A549 (cell line): Measurements from ENCODE around the gene PLCZ1.

Source experiments
- CBX2 ChIP-seq: fragments of 200-600 bp; sonication (generic); IDR thresholded peaks from 2 replicates; pipeline ENCODE4 v1.6.1; 2016; ENCODE audit warnings: low read depth, mild to moderate bottlenecking, borderline replicate concordance
- CTCF ChIP-seq: fragments of >200 bp; sonication (Bioruptor Twin); formaldehyde crosslinking; IDR thresholded peaks from 3 replicates; pipeline ENCODE4 v1.5.1; 2016
- EP300 ChIP-seq, 2 experiments: fragments of >200 bp; sonication (Bioruptor Twin); formaldehyde crosslinking; IDR thresholded peaks; 2 replicates in 1 of 2; 3 replicates in 1 of 2; pipeline ENCODE4 v1.6.1; 2016 to 2017
- FOSL2 ChIP-seq, 2 experiments: fragments of 450-650 bp in 1 of 2; fragments of >200 bp in 1 of 2; sonication (Bioruptor Twin) in 1 of 2; formaldehyde crosslinking; IDR thresholded peaks; 2 replicates each; pipeline versions ENCODE4 v1.5.0 to v1.6.1; 2016 to 2020; ENCODE audit warnings: mild to moderate bottlenecking in 1 of 2, moderate library complexity in 1 of 2
- JUNB ChIP-seq: fragments of >200 bp; sonication (Bioruptor Twin); formaldehyde crosslinking; IDR thresholded peaks from 2 replicates; pipeline ENCODE4 v1.6.1; 2016
- MAFK ChIP-seq: fragments of 450-650 bp; IDR thresholded peaks from 2 replicates; pipeline ENCODE4 v1.6.1; 2014; ENCODE audit not compliant: partially characterized antibody
- MAX ChIP-seq: IDR thresholded peaks from 2 replicates; pipeline ENCODE4 v1.6.1; 2012
- POLR2A ChIP-seq: IDR thresholded peaks from 2 replicates; pipeline ENCODE4 v1.6.1; 2012; ENCODE audit warnings: mild to moderate bottlenecking, low read length
- REST ChIP-seq: fragments of 200-600 bp; sonication (generic); IDR thresholded peaks from 2 replicates; pipeline ENCODE4 v1.6.1; 2016; ENCODE audit warnings: antibody characterized with exemption, mild to moderate bottlenecking, moderate library complexity
- RFX5 ChIP-seq: fragments of 450-650 bp; IDR thresholded peaks from 2 replicates; pipeline ENCODE4 v1.7.1; 2014; ENCODE audit warnings: antibody characterized with exemption, mild to moderate bottlenecking, moderate library complexity
- RNF2 ChIP-seq: fragments of 200-600 bp; sonication (generic); IDR thresholded peaks from 2 replicates; pipeline ENCODE4 v1.6.1; 2016; ENCODE audit warnings: low read depth, mild to moderate bottlenecking, antibody characterized with exemption, moderate library complexity, borderline replicate concordance
- SMC3 ChIP-seq: fragments of >200 bp; sonication (Bioruptor Twin); formaldehyde crosslinking; IDR thresholded peaks from 3 replicates; pipeline ENCODE4 v1.6.1; 2018; ENCODE audit warnings: inconsistent platforms

GRCh38 chr12:18634382-18634781, 103.4 kb downstream of the PLCZ1 start:
- TF ChIP-seq FOSL2 (IDR thresholded peaks at IDR 0.05), result no peak
- TF ChIP-seq FOSL2 (CRISPR knock-in tag; IDR thresholded peaks at IDR 0.05), result no peak
- no peak for TF ChIP-seq POLR2A
- no peak for TF ChIP-seq RNF2
- TF ChIP-seq CBX2, result no peak
- no peak for TF ChIP-seq CTCF
- TF ChIP-seq RFX5, result no peak
- TF ChIP-seq JUNB, result no peak
- TF ChIP-seq EP300 (IDR thresholded peaks at IDR 0.05), result no peak
- TF ChIP-seq REST, result no peak
- no peak for TF ChIP-seq SMC3
- no peak for TF ChIP-seq MAX
- no peak for TF ChIP-seq MAFK
